GM19099 (cell line): ENCODE results near the gene NUP160.

ENCODE experiments used
- POLR2A ChIP-seq: IDR thresholded peaks from 3 replicates; pipeline ENCODE4 v1.6.1; 2011; ENCODE audit warnings: low read depth; ENCODE audit not compliant: insufficient read length; ENCODE audit errors: extremely low read depth

NUP160 gene

GRCh38 chr11:47819743-47820142 is 28.4 kb downstream of the NUP160 start:
- no peak for TF ChIP-seq POLR2A

DNA sequence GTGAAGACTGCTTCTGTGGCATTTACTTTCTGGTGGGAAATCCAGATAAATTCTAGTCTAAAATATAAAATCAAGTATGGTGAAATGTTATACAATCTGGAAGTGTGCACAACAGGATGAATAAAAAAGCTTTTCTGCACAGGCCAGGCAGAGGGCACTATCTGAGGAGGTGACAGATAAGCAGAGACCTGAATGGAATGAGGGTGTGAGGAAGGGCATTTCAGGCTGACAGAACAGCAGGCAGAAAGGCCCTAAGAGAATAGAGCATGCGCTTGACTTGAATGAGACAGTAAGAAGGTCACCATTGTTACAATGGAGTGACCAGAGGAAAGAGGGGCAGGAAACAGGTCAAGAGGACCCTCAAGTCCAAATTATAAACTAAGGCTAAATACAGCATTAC is 47.4 kb downstream of the NUP160 start:
- no peak for TF ChIP-seq POLR2A

DNA sequence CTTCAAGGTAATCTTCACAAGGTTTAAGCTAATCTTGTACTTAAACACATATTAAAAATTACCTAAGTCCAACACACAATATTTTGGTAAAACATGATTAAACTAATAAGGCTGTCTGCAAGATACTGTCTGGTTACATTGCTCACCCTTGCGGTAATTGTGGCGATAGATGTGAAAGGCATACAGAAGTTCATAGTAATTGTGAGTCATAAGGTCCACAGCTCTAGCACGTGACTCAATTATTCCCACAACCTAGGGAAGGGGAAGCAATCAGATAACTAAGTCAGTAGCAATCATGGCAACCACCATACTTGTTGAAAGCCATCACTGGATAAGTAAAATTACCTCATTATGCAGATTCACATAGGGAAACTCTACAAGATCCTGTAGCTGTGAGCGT is 50.5 kb downstream of the NUP160 start:
- TF ChIP-seq POLR2A = no peak

DNA sequence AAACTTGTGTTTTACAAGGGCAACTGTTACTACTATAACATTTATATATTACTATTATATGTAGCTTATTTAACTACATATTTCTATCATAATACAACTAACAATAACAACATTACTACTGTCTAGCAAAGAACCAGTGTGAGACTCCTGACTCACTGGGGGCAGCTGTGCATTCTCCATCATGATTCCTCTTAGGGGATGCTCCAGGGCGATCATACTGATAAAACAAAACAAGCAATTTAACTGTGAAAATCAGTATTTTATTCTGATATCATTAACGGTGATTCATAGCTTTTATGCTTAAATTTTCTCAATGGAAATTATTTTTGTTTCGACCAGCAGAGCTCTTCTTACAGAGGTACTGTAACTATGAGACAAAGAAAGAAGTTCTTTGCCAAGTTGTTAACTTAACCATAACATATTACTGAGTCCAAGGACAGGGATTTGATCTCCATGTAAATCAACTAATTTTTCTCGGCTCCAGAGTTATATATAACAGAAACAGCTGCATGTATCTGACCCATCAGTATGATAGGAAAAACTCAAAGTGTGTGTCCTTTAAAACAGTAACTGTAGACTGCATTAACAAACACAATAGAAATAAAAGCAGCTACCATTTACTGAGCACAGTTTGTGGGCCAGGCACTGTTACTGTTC is 56.2 kb downstream of the NUP160 start:
- no peak for TF ChIP-seq POLR2A

- no peak for TF ChIP-seq POLR2A
These were observed 60.0 kb downstream of the NUP160 start for GRCh38 chr11:47788181-47788580.

DNA sequence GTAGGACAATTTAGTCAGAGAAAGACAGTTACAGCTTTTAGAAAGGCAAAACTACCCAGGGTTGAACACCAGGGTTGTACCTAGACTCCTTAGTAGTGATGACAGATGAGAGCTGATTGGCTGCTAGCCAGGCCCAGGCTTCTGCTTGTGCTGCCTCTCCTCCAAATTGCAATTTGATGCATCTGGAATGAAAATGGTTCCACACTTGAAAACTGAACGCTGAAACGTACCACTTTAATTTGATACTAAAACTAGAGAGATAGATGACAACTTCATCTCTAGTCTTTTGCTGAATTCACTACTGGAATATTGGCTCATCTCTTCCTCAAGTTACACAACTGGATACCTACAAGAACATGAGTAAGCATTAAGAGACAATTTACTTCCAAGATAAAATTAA is 61.8 kb downstream of the NUP160 start:
- no peak for TF ChIP-seq POLR2A

DNA sequence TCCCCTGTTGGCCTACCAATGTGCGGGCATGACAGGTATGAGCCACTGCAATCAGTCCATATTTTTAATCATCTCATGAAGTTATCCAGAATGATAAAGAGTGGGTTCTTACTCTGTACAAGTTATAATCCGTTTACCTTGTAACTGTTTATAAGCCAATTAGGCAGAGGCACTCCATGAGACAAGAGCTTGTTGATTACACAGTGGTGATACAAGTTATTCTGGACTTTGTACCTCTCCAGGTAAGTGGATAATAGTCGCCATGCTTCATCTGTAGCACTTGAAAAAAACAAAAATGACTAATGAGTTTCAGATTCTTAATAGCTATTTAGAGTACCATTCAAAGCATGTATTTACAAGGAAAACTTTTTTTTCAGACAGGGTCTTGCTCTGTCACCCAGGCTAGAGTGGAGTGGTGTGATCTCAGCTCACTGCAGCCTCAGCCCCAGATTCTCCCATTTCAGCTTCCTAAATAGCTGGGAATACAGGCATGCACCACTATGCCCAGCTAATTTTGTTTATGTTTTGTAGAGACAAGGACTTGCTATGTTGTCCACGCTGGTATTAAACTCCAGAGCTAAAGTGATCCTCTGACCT is 63.3 kb downstream of the NUP160 start:
- TF ChIP-seq POLR2A = no peak

- no peak for TF ChIP-seq POLR2A
These were observed 65.0 kb downstream of the NUP160 start for GRCh38 chr11:47783087-47783610.

GRCh38 chr11:47778878-47779483 is 69.2 kb downstream of the NUP160 start:
- no peak for TF ChIP-seq POLR2A

GRCh38 chr11:47775240-47775869 is 72.8 kb downstream of the NUP160 start:
- TF ChIP-seq POLR2A = no peak

DNA sequence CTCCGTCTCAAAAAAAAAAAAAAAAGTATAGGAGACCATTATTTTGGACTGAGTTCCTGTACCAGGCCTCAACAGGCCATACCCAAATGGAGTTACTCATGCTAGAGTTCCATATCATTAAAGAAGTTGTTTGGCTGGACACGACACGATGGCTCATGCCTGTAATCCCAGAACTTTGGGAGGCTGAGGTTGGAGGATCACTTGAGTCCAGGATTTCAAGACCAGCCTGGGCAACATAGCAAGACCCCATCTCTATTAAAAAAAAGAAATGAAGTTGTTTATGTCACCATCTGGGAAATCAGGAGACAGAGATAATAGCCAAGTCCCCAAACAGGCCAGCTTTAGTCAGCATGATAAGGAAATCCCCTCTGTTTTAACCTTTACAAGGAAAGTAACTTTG is 74.3 kb downstream of the NUP160 start:
- no peak for TF ChIP-seq POLR2A

DNA sequence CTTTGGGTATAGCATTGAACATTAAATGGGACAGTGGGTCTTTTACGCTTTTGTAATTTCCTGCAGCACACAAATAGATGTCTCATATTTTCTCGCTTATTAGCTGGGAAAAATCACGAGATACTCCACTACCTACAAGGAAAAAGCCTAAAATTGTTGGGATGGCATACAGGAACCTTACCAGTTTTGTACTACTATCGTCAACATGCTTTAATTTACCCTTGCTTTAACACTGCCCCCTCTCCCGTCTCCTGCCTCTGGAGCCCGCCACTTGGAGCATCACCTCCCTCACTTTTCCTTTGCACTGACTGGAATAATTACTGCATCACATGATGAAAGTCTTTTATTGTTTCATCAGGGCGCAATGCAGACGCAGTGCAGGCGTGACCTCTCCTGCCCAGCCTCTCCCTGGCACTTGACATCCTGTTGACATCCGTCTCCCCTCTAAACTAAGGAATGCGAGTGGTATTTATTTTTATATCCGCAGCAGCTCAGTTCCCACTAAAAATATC is 80.0 kb downstream of the NUP160 start:
- peak; percentile 24 for TF ChIP-seq POLR2A

DNA sequence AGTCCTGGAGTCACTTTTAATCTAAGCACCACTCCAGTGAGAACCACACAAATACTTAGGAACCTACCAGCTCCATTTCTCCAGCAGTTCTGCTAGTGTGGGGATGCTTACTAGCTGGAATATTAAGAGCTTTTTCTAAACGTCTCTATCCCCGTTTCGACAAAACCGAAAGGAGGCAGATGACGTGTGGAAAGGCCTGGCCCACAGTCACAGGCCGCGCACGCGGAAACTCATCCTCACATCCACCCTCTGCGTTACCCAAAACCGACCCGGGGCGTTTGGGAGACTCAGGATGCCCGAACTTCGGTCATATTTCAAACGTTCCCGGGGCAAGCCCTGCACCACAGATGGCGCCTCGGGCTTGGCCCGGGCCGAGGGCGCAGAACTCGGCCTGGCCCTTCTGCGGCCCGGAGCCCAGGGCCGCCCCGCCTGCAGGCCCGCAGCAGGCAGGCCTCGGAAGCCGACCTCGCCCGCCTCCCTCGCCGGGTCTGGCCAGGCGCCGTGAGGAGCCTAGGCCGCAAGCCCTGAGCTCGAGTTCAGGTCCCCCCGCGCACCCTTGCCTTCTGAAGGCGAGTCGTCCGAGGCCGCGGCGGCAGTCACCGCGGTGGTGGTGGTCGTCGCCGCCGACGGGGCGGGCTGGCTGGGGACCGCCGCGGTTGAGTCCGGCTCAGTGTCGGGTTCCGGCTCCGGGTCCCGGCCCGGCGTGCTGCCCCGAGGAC is 81.5 kb downstream of the NUP160 start:
- peak; percentile 35 for TF ChIP-seq POLR2A

- TF ChIP-seq POLR2A = no peak
These were observed 83.1 kb downstream of the NUP160 start for GRCh38 chr11:47765086-47765485.

DNA sequence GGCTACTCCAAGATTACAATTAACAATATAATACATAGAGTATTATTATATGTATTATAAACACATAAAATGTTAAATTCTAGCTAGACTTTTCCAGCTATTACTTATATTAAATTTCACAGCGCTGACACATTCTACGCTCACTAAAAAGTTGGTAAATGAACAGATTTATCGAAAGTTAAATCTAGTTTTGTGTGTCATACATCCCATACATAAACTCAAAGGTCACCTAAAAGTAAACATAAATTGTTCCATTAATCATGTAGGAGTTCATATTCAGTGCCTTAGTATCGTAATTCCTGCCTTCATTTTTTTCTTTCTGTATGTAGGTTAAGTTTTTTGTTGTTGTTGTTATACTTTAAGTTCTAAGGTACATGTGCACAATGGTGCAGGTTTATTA is 91.9 kb downstream of the NUP160 start:
- no peak for TF ChIP-seq POLR2A

DNA sequence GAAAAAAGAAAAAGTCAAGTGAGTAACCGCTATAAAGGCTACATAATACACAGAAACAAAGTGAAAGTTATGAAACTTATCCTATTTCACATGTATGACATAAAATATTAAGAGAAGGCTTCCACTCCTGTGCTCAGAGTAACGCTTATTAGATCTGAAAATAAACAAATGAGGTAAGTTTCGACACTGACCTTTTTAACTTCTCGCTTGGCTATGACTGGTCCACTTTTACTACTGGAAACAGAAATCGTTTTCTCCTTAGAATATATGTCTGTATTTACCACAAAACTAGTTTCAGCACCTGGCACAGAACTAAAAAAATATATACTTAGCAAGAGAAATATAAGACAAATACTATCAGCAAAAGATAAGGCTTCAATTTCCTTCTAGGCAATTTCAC is 97.4 kb downstream of the NUP160 start:
- no peak for TF ChIP-seq POLR2A

DNA sequence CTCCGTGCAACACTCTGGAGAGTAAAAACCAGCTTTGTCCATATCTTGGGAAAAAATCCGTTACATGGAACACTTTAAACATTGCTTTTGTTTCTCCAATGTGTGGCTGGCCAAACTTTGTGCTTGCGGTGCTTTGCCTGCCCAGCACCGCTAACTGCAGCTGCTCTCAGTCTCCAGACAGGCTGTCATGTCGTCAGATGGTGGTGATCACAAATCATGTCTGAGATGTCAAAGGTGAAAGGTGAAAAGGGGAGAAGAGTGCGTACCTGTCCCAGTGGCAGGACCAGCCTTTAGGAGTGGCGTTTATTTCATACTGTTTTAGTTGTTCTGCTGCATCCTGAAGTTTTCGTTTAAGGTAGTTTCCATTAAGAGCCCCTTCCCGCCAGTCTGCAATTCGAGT is 115.9 kb downstream of the NUP160 start:
- TF ChIP-seq POLR2A = no peak
